Skin epidermis (tissue), 12 donors: ENCODE data around the gene SLF2.

Source experiments
- H3K27ac ChIP-seq, 21 experiments: fragments of 200-600 bp; sonication (generic) in 11 of 21; one replicate each; pipeline ENCODE4 v1.5.0; 2020; ENCODE audit warnings: mild to moderate bottlenecking in 3 of 21, inconsistent platforms in 2 of 21, moderate library complexity in 2 of 21
- H3K4me3 ChIP-seq, 7 experiments: fragments of 200-600 bp; sonication (generic) in 2 of 7; one replicate each; pipeline ENCODE4 v1.5.0; 2020; ENCODE audit warnings: inconsistent platforms in 2 of 7, mild to moderate bottlenecking in 2 of 7, moderate library complexity in 1 of 7

The SLF2 gene

GRCh38 chr10:101003639-101004206 is 91.0 kb downstream of the SLF2 start:
- H3K27ac ChIP-seq: peak overlapping the region in 4 of 21 experiments; percentile 6 to 16 (median 12)
- H3K4me3 ChIP-seq: no peak overlapping the region

GRCh38 chr10:101005361-101005760 is 92.6 kb downstream of the SLF2 start:
- Histone ChIP-seq H3K4me3 (no peak overlapping the region), H3K27ac (no peak overlapping the region)

GRCh38 chr10:101005869-101006567 is 93.3 kb downstream of the SLF2 start:
- H3K27ac ChIP-seq: no peak overlapping the region
- no peak overlapping the region for H3K4me3 ChIP-seq

GRCh38 chr10:101006593-101007098 is 93.9 kb downstream of the SLF2 start:
- Histone ChIP-seq H3K4me3 (no peak overlapping the region), H3K27ac (peak overlapping the region in 1 of 21 experiments; percentile 30)

- no peak overlapping the region for H3K4me3 ChIP-seq
- H3K27ac ChIP-seq: peak overlapping the region in 4 of 21 experiments; percentile 6 to 52 (median 38)
Observed at GRCh38 chr10:101007099-101007711, 94.4 kb downstream of the SLF2 start.

GRCh38 chr10:101007915-101008822 is 95.4 kb downstream of the SLF2 start:
- no peak overlapping the region for H3K27ac ChIP-seq
- no peak overlapping the region for H3K4me3 ChIP-seq

GRCh38 chr10:101008823-101009423 is 96.2 kb downstream of the SLF2 start:
- no peak overlapping the region for H3K4me3 ChIP-seq
- peak overlapping the region in 1 of 21 experiments; percentile 54 for H3K27ac ChIP-seq

- Histone ChIP-seq H3K27ac (no peak overlapping the region), H3K4me3 (no peak overlapping the region)
Observed at GRCh38 chr10:101010329-101010728, 97.6 kb downstream of the SLF2 start.

GRCh38 chr10:101011517-101012423 is 99.0 kb downstream of the SLF2 start:
- Histone ChIP-seq H3K27ac (peak overlapping the region in 5 of 21 experiments; percentile 5 to 39 (median 29)), H3K4me3 (no peak overlapping the region)

- Histone ChIP-seq H3K27ac (peak overlapping the region in 6 of 21 experiments; percentile 17 to 39 (median 25)), H3K4me3 (no peak overlapping the region)
Observed at GRCh38 chr10:101012525-101013364, 100.0 kb downstream of the SLF2 start.

- Histone ChIP-seq H3K27ac (peak overlapping the region in 1 of 21 experiments; percentile 3), H3K4me3 (no peak overlapping the region)
Observed at GRCh38 chr10:101013365-101013825, 100.6 kb downstream of the SLF2 start.

- no peak overlapping the region for H3K27ac ChIP-seq
- no peak overlapping the region for H3K4me3 ChIP-seq
Observed at GRCh38 chr10:101014230-101014884, 101.6 kb downstream of the SLF2 start.
